ENCODE results near the gene TRIM17.

TRIM17 gene

DNA sequence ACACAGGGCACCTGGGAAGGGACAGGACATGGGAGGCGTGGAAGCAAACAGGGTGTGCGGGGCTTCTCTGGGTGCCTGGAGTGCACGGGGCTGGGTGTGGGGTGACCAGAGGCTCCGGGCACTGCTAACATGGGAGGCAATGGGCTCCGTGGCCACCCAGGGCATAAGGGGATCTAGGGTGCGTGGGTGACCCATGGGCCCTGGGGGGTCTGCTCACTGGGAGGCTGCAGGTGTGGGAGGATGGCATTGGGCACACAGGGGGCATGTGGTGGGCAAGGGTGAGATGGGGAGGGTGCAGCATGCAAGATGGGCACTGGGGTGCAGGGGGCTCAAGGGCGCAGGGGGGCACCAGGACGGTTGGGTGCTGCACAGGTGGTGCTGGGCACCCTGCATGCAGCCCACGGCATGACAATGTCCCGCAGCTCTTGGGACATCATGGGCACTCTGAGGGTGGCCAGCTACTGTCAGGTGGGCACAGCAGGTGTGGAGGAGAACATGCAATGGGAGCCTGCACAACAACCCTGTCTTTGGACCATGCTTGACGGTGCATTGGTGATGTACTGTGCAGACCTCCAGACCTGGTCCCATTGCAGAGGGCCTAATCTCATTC, 25.1 kb downstream of the TRIM17 start:
- no peak for DNase-seq (ENCODE audit: low read depth)
- H3K4me3 ChIP-seq (ENCODE audit: low read depth, low read length): no peak overlapping the region
- TF ChIP-seq CTCF (IDR thresholded peaks at IDR 0.05; ENCODE audit: insufficient read depth, low read depth, low read length, missing control alignments): no peak

GRCh38 chr1:228390649-228391048, 26.0 kb downstream of the TRIM17 start:
- no peak for TF ChIP-seq CTCF (IDR thresholded peaks at IDR 0.05; ENCODE audit: insufficient read depth, low read depth, low read length, missing control alignments)
- no peak overlapping the region for H3K4me3 ChIP-seq (ENCODE audit: low read depth, low read length)
- DNase-seq (ENCODE audit: low read depth): no peak

GRCh38 chr1:228387321-228387720, 29.3 kb downstream of the TRIM17 start:
- no peak for TF ChIP-seq CTCF (IDR thresholded peaks at IDR 0.05; ENCODE audit: insufficient read depth, low read depth, low read length, missing control alignments)
- no peak for DNase-seq (ENCODE audit: low read depth)
- H3K4me3 ChIP-seq (ENCODE audit: low read depth, low read length): no peak overlapping the region

- TF ChIP-seq CTCF (IDR thresholded peaks at IDR 0.05; ENCODE audit: insufficient read depth, low read depth, low read length, missing control alignments): no peak
- DNase-seq (ENCODE audit: low read depth): no peak
- H3K4me3 ChIP-seq (ENCODE audit: low read depth, low read length): no peak overlapping the region
Observed at GRCh38 chr1:228385232-228385631, 31.4 kb downstream of the TRIM17 start.

GRCh38 chr1:228383773-228384172, 32.9 kb downstream of the TRIM17 start:
- no peak overlapping the region for H3K4me3 ChIP-seq (ENCODE audit: low read depth, low read length)
- TF ChIP-seq CTCF (IDR thresholded peaks at IDR 0.05; ENCODE audit: insufficient read depth, low read depth, low read length, missing control alignments): no peak
- DNase-seq (ENCODE audit: low read depth): no peak

DNA sequence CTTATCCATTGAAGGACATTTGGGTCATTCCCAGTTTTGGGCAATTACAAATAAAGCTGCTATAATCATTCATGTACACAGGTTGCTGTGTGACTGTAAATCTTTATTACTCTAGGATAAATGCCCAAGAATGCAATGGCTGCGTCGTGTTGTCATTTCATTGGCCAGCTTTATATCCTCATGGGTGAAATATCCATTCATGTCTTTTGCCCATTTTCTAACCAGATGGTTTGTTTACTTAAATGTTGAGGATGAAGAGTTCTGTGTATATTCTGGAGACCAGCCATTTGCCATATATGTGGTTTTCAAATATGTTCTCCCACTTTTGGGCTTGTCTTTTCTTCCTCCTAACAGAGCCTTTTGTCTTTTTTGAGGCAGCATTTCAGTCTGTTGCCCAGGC, 35.3 kb downstream of the TRIM17 start:
- TF ChIP-seq CTCF (IDR thresholded peaks at IDR 0.05; ENCODE audit: insufficient read depth, low read depth, low read length, missing control alignments): no peak
- DNase-seq (ENCODE audit: low read depth): no peak

GRCh38 chr1:228379666-228380065, 37.0 kb downstream of the TRIM17 start:
- no peak for TF ChIP-seq CTCF (IDR thresholded peaks at IDR 0.05; ENCODE audit: insufficient read depth, low read depth, low read length, missing control alignments)
- H3K4me3 ChIP-seq (ENCODE audit: low read depth, low read length): no peak overlapping the region
- DNase-seq (ENCODE audit: low read depth): no peak

More for the DNA sequence above, 35.3 kb downstream of the TRIM17 start:
- no peak overlapping the region for H3K4me3 ChIP-seq (ENCODE audit: low read depth, low read length)
